ENCODE results near the gene PSMC3.

PSMC3 gene

GRCh38 chr11:47430524-47430923 lies 4.3 kb upstream of the PSMC3 start:
- H3K36me3 ChIP-seq (ENCODE audit: control insufficient read depth, insufficient read depth, low read length), result no peaks in the 10 kb centered on the region
- H3K27ac ChIP-seq (ENCODE audit: low read depth, low read length), result no peak overlapping the region
- no peak overlapping the region for H3K4me3 ChIP-seq (ENCODE audit: low read depth, low read length)
- no peak overlapping the region for H3K9ac ChIP-seq (ENCODE audit: low read length)
- H3K4me1 ChIP-seq (ENCODE audit: control insufficient read depth, insufficient read depth, low read length), result no peaks in the 10 kb centered on the region
- no peaks in the 10 kb centered on the region for H3K27me3 ChIP-seq (ENCODE audit: control insufficient read depth, insufficient read depth, low read length)
- no peaks in the 10 kb centered on the region for H3K9me3 ChIP-seq (ENCODE audit: control insufficient read depth, insufficient read depth, low read depth, low read length)

GRCh38 chr11:47425611-47426010 lies 628 bp downstream of the PSMC3 start:
- H3K27ac ChIP-seq (ENCODE audit: low read depth, low read length), result peak overlapping the region; percentile 99; the same call in 1 of the 2 replicates
- no peaks in the 10 kb centered on the region for H3K4me1 ChIP-seq (ENCODE audit: control insufficient read depth, insufficient read depth, low read length)
- no peaks in the 10 kb centered on the region for H3K9me3 ChIP-seq (ENCODE audit: control insufficient read depth, insufficient read depth, low read depth, low read length)
- no peaks in the 10 kb centered on the region for H3K27me3 ChIP-seq (ENCODE audit: control insufficient read depth, insufficient read depth, low read length)
- H3K9ac ChIP-seq (ENCODE audit: low read length), result peak overlapping the region; percentile 100
- H3K4me3 ChIP-seq (ENCODE audit: low read depth, low read length), result peak overlapping the region; percentile 79
- H3K36me3 ChIP-seq (ENCODE audit: control insufficient read depth, insufficient read depth, low read length), result peaks cover 45% of the 10 kb centered on the region

GRCh38 chr11:47418454-47419259 lies 7.6 kb downstream of the PSMC3 start:
- H3K4me3 ChIP-seq (ENCODE audit: low read depth, low read length), result no peak overlapping the region
- no peaks in the 10 kb centered on the region for H3K27me3 ChIP-seq (ENCODE audit: control insufficient read depth, insufficient read depth, low read length)
- peaks cover 86% of the 10 kb centered on the region for H3K36me3 ChIP-seq (ENCODE audit: control insufficient read depth, insufficient read depth, low read length)
- H3K9ac ChIP-seq (ENCODE audit: low read length), result no peak overlapping the region
- H3K4me1 ChIP-seq (ENCODE audit: control insufficient read depth, insufficient read depth, low read length), result no peaks in the 10 kb centered on the region; the same call in 1 of the 2 replicates
- no peak overlapping the region for H3K27ac ChIP-seq (ENCODE audit: low read depth, low read length)
- no peaks in the 10 kb centered on the region for H3K9me3 ChIP-seq (ENCODE audit: control insufficient read depth, insufficient read depth, low read depth, low read length)

DNA sequence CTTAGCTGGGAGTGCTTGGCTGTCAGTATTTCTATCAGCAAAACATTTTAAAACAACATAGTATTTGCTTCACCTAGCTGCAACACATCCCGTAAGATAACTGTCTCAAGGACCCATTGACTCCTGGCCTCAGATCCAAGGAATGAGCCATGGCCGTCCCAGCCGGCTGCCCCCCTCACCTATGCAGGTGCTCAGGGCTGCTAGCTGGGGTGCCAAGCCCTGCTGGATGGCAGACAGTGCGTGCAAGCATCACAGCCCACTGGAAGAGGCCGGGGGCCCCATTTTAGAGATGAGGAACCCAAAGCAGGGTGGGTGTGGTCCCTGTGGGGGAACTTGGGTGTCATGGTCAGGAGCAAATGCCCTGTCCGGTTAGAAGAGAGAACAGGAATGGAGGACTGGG lies 8.5 kb downstream of the PSMC3 start:
- H3K27me3 ChIP-seq (ENCODE audit: control insufficient read depth, insufficient read depth, low read length), result no peaks in the 10 kb centered on the region
- no peak overlapping the region for H3K4me3 ChIP-seq (ENCODE audit: low read depth, low read length)
- H3K27ac ChIP-seq (ENCODE audit: low read depth, low read length), result no peak overlapping the region
- H3K4me1 ChIP-seq (ENCODE audit: control insufficient read depth, insufficient read depth, low read length), result no peaks in the 10 kb centered on the region; the same call in 1 of the 2 replicates
- H3K9ac ChIP-seq (ENCODE audit: low read length), result no peak overlapping the region
- no peaks in the 10 kb centered on the region for H3K9me3 ChIP-seq (ENCODE audit: control insufficient read depth, insufficient read depth, low read depth, low read length)
- H3K36me3 ChIP-seq (ENCODE audit: control insufficient read depth, insufficient read depth, low read length), result peaks cover 81% of the 10 kb centered on the region

- Histone ChIP-seq H3K9ac (ENCODE audit: low read length) (no peak overlapping the region), H3K4me3 (ENCODE audit: low read depth, low read length) (no peak overlapping the region), H3K36me3 (ENCODE audit: control insufficient read depth, insufficient read depth, low read length) (peaks cover 69% of the 10 kb centered on the region)
These were observed 10.2 kb downstream of the PSMC3 start for GRCh38 chr11:47415949-47416472.

DNA sequence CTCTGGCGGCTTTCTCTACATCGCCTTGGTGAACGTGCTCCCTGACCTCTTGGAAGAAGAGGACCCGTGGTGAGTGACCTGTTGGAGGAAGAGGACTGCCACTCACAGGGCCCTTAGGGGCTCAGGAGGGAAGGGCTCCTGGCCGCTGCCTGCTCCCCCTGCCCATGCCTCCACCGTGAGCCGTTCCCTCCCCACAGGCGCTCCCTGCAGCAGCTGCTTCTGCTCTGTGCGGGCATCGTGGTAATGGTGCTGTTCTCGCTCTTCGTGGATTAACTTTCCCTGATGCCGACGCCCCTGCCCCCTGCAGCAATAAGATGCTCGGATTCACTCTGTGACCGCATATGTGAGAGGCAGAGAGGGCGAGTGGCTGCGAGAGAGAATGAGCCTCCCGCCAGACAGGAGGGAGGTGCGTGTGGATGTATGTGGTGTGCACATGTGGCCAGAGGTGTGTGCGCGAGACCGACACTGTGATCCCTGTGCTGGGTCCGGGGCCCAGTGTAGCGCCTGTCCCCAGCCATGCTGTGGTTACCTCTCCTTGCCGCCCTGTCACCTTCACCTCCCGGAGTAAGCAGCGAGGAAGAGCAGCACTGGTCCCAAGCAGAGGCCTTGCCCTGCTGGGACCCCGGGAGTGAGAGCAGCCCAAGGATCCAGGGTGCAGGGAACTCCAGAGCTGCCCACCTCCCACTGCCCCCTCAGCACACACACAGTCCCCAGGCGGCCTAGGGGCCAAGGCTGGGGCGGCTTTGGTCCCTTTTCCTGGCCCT lies 11.0 kb downstream of the PSMC3 start:
- H3K27me3 ChIP-seq (ENCODE audit: control insufficient read depth, insufficient read depth, low read length), result no peaks in the 10 kb centered on the region
- H3K9ac ChIP-seq (ENCODE audit: low read length), result no peak overlapping the region
- H3K4me3 ChIP-seq (ENCODE audit: low read depth, low read length), result no peak overlapping the region
- H3K4me1 ChIP-seq (ENCODE audit: control insufficient read depth, insufficient read depth, low read length), result no peaks in the 10 kb centered on the region; the same call in 1 of the 2 replicates
- no peak overlapping the region for H3K27ac ChIP-seq (ENCODE audit: low read depth, low read length)
- H3K9me3 ChIP-seq (ENCODE audit: control insufficient read depth, insufficient read depth, low read depth, low read length), result no peaks in the 10 kb centered on the region
- peaks cover 64% of the 10 kb centered on the region for H3K36me3 ChIP-seq (ENCODE audit: control insufficient read depth, insufficient read depth, low read length)

More at GRCh38 chr11:47415949-47416472, 10.2 kb downstream of the PSMC3 start:
- H3K27me3 ChIP-seq (ENCODE audit: control insufficient read depth, insufficient read depth, low read length), result no peaks in the 10 kb centered on the region
- no peaks in the 10 kb centered on the region for H3K9me3 ChIP-seq (ENCODE audit: control insufficient read depth, insufficient read depth, low read depth, low read length)
- H3K27ac ChIP-seq (ENCODE audit: low read depth, low read length), result no peak overlapping the region
- H3K4me1 ChIP-seq (ENCODE audit: control insufficient read depth, insufficient read depth, low read length), result no peaks in the 10 kb centered on the region; the same call in 1 of the 2 replicates

DNA sequence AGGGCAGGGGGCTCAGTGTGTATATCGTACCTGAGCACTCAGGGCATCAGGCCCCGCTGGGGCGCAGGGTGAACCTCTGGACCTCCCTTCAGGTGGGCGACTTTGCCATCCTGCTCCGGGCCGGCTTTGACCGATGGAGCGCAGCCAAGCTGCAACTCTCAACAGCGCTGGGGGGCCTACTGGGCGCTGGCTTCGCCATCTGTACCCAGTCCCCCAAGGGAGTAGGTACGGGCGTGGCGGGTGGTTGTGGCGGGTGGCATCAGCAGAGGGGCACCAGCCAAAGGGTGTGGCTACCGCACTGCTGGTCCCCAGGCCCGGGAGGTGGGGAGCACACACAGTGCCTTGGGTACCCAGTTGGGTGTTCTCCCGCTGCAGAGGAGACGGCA lies 11.6 kb downstream of the PSMC3 start:
- H3K9ac ChIP-seq (ENCODE audit: low read length), result no peak overlapping the region
- no peak overlapping the region for H3K27ac ChIP-seq (ENCODE audit: low read depth, low read length)
- no peaks in the 10 kb centered on the region for H3K9me3 ChIP-seq (ENCODE audit: control insufficient read depth, insufficient read depth, low read depth, low read length)
- H3K36me3 ChIP-seq (ENCODE audit: control insufficient read depth, insufficient read depth, low read length), result peaks cover 60% of the 10 kb centered on the region
- no peaks in the 10 kb centered on the region; the same call in 1 of the 2 replicates for H3K4me1 ChIP-seq (ENCODE audit: control insufficient read depth, insufficient read depth, low read length)
- no peak overlapping the region for H3K4me3 ChIP-seq (ENCODE audit: low read depth, low read length)
- H3K27me3 ChIP-seq (ENCODE audit: control insufficient read depth, insufficient read depth, low read length), result no peaks in the 10 kb centered on the region

DNA sequence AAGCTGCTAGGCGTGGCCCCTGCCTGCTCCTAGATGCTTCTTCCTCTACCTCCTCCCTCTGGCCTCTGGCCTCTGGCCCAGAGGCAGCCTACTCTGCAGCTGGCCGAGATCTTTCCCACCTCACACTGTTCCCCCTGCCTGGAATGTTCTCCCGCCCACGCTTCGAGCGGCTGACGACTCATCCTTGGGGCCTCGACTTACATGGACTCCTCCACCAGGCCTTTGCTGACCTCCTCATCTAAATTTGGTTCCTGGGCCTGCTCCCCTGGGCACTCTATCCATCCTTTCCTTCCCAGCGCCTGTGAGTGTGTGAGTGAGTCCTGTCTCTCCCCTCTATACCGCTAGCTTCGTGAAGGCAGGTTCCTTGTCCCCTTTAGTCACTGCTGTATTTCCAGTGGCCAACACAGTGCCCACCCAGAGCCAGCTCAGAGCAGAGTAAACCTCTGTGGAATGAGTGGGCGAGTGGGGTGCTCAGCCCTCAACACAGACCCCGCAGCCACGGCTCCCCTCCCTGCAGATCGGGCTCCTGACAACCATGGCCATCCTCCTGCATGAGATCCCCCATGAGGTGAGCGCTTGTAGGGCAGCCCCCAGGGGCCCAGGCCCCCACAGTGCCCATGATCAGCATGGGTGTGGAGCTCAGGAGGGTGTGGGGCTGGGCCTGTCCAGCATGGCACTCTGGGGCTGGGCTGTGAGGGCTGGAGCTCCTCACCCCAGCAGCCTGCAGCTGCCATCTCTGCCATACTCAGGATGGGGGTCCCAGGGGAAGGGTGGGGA lies 12.1 kb downstream of the PSMC3 start:
- Histone ChIP-seq H3K9me3 (ENCODE audit: control insufficient read depth, insufficient read depth, low read depth, low read length) (no peaks in the 10 kb centered on the region), H3K27me3 (ENCODE audit: control insufficient read depth, insufficient read depth, low read length) (no peaks in the 10 kb centered on the region), H3K4me3 (ENCODE audit: low read depth, low read length) (no peak overlapping the region), H3K9ac (ENCODE audit: low read length) (no peak overlapping the region), H3K36me3 (ENCODE audit: control insufficient read depth, insufficient read depth, low read length) (peaks cover 56% of the 10 kb centered on the region), H3K4me1 (ENCODE audit: control insufficient read depth, insufficient read depth, low read length) (peaks cover 4% of the 10 kb centered on the region), H3K27ac (ENCODE audit: low read depth, low read length) (no peak overlapping the region)

DNA sequence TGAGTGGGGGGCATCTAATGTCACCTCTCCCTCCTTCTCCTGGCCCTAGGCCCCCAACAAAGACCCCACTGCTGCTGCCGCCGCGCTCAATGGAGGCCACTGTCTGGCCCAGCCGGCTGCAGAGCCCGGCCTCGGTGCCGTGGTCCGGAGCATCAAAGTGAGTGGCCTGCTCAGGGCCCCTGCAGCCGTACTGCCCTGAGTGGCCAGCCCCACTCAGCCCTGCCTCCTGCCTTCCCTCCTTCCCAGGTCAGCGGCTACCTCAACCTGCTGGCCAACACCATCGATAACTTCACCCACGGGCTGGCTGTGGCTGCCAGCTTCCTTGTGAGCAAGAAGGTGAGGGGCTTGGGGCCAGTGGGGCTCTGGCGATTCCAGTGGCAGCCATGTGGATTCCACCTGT lies 12.9 kb downstream of the PSMC3 start:
- H3K9ac ChIP-seq (ENCODE audit: low read length), result no peak overlapping the region
- H3K36me3 ChIP-seq (ENCODE audit: control insufficient read depth, insufficient read depth, low read length), result peaks cover 48% of the 10 kb centered on the region
- no peak overlapping the region for H3K4me3 ChIP-seq (ENCODE audit: low read depth, low read length)
- no peaks in the 10 kb centered on the region for H3K27me3 ChIP-seq (ENCODE audit: control insufficient read depth, insufficient read depth, low read length)
- H3K4me1 ChIP-seq (ENCODE audit: control insufficient read depth, insufficient read depth, low read length), result peaks cover 7% of the 10 kb centered on the region
- H3K27ac ChIP-seq (ENCODE audit: low read depth, low read length), result no peak overlapping the region
- no peaks in the 10 kb centered on the region for H3K9me3 ChIP-seq (ENCODE audit: control insufficient read depth, insufficient read depth, low read depth, low read length)

DNA sequence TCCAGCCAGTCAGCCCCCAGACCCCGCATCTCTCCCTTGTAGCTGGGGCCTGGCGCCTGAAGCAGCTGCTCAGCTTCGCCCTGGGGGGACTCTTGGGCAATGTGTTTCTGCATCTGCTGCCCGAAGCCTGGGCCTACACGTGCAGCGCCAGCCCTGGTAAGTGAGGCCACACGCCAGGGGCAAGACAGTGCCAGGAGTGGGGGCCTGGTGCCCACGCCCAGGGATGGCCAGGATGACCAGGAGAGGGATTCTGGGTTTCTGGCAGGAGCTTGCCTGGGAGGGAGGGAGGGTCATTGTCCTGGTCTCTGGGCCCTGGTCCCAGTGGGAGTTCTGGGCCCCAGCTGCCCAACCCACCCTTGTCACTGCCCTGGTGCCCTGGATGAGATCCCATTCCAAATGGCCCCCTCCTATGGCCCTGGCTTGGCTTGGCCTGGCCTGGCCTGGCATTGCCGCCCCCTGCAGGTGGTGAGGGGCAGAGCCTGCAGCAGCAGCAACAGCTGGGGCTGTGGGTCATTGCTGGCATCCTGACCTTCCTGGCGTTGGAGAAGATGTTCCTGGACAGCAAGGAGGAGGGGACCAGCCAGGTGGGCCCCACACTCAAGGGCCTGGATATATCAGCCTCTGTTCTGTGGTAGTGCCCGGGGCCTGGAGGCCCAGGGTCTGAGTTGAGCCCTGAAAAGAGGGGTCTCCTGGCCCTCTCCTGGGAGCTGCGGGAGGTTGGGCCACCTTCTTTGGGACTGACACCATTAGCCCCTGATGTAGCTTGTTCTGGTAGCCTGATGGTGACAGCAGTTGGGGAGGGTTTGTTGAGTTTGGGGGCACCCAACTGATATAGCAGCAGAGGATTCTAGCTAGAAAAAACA lies 14.1 kb downstream of the PSMC3 start:
- H3K36me3 ChIP-seq (ENCODE audit: control insufficient read depth, insufficient read depth, low read length), result peaks cover 38% of the 10 kb centered on the region
- H3K4me3 ChIP-seq (ENCODE audit: low read depth, low read length), result no peak overlapping the region
- no peaks in the 10 kb centered on the region for H3K27me3 ChIP-seq (ENCODE audit: control insufficient read depth, insufficient read depth, low read length)
- no peak overlapping the region for H3K27ac ChIP-seq (ENCODE audit: low read depth, low read length)
- H3K9me3 ChIP-seq (ENCODE audit: control insufficient read depth, insufficient read depth, low read depth, low read length), result no peaks in the 10 kb centered on the region
- no peak overlapping the region for H3K9ac ChIP-seq (ENCODE audit: low read length)
- peaks cover 12% of the 10 kb centered on the region for H3K4me1 ChIP-seq (ENCODE audit: control insufficient read depth, insufficient read depth, low read length)
